CD4-positive, alpha-beta T cell treated with Interleukin-1 beta for 1 hour (primary cell): ENCODE data around the gene APBA1.
"Not testable (repeated sequence)": the region's sequence is repeated elsewhere in the genome, so short reads cannot be mapped to it uniquely, and the experiment has no call there.

Experiments
- DNase-seq, 2 donors: peaks; one replicate each; pipeline ENCODE4 v3.0.0-alpha.2; 2020 to 2022

The APBA1 gene

GRCh38 chr9:69603656-69604055 lies 68.5 kb downstream of the APBA1 start:
- DNase-seq: no peak

- no peak for DNase-seq
These were observed 69.4 kb downstream of the APBA1 start for GRCh38 chr9:69602773-69603172.

GRCh38 chr9:69601698-69602097 lies 70.5 kb downstream of the APBA1 start:
- no peak for DNase-seq

GRCh38 chr9:69600314-69601047 lies 71.7 kb downstream of the APBA1 start:
- no peak for DNase-seq

- no peak for DNase-seq
These were observed 72.8 kb downstream of the APBA1 start for GRCh38 chr9:69599232-69599971.

- DNase-seq: not testable (repeated sequence)
These were observed 75.3 kb downstream of the APBA1 start for GRCh38 chr9:69596906-69597305.

- DNase-seq: no peak
These were observed 78.0 kb downstream of the APBA1 start for GRCh38 chr9:69594180-69594579.

GRCh38 chr9:69593756-69594155 lies 78.4 kb downstream of the APBA1 start:
- no peak for DNase-seq

- DNase-seq: no peak
These were observed 78.9 kb downstream of the APBA1 start for GRCh38 chr9:69593301-69593700.

GRCh38 chr9:69590266-69590665 lies 81.9 kb downstream of the APBA1 start:
- no peak for DNase-seq

GRCh38 chr9:69589156-69589555 lies 83.0 kb downstream of the APBA1 start:
- no peak for DNase-seq

- DNase-seq: no peak
These were observed 86.6 kb downstream of the APBA1 start for GRCh38 chr9:69585571-69585970.

- DNase-seq: no peak
These were observed 87.4 kb downstream of the APBA1 start for GRCh38 chr9:69584759-69585158.

- DNase-seq: no peak
These were observed 88.4 kb downstream of the APBA1 start for GRCh38 chr9:69583645-69584234.

GRCh38 chr9:69582544-69583297 lies 89.5 kb downstream of the APBA1 start:
- DNase-seq: no peak

GRCh38 chr9:69582018-69582417 lies 90.2 kb downstream of the APBA1 start:
- DNase-seq: no peak

- no peak for DNase-seq
These were observed 91.5 kb downstream of the APBA1 start for GRCh38 chr9:69580582-69581214.

- DNase-seq: no peak
These were observed 92.2 kb downstream of the APBA1 start for GRCh38 chr9:69579760-69580581.

- no peak for DNase-seq
These were observed 93.0 kb downstream of the APBA1 start for GRCh38 chr9:69579032-69579758.

GRCh38 chr9:69578026-69578425 lies 94.1 kb downstream of the APBA1 start:
- DNase-seq: no peak

- DNase-seq: no peak
These were observed 95.0 kb downstream of the APBA1 start for GRCh38 chr9:69577123-69577522.
